Lower lobe of right lung (tissue), 2 donors: Measurements from ENCODE around the gene TMEM218. TPM values are rescaled to one million over a fixed set of nuclear protein-coding genes. Genes with fewer than 3 reads are reported as not detected.

Experiments
- ATAC-seq, 2 donors: fragments of 200-7000 bp; cut with Tn5 transposase; one replicate each; pipeline ENCODE4 v1.9.1; 2020 to 2022; ENCODE audit warnings: mild to moderate bottlenecking in 2 of 2, moderate library complexity in 2 of 2
- DNase-seq: peaks from one replicate; pipeline ENCODE4 v3.0.0-alpha.2; 2020
- H3K27ac ChIP-seq: fragments of 200-600 bp; one replicate; pipeline ENCODE4 v1.8.0; 2022
- H3K27me3 ChIP-seq: fragments of 200-600 bp; one replicate; pipeline ENCODE4 v1.8.0; 2022; ENCODE audit warnings: low read depth
- H3K36me3 ChIP-seq: fragments of 200-600 bp; one replicate; pipeline ENCODE4 v1.8.0; 2022; ENCODE audit warnings: mild to moderate bottlenecking
- H3K4me1 ChIP-seq: fragments of 200-600 bp; one replicate; pipeline ENCODE4 v1.8.0; 2022
- H3K4me3 ChIP-seq: fragments of 200-600 bp; one replicate; pipeline ENCODE4 v1.8.0; 2022; ENCODE audit warnings: mild to moderate bottlenecking
- H3K9me3 ChIP-seq: fragments of 200-600 bp; one replicate; pipeline ENCODE4 v1.8.0; 2022
- CTCF ChIP-seq: fragments of 200-600 bp; IDR thresholded peaks from one replicate; pipeline ENCODE4 v1.8.0; 2022; ENCODE audit warnings: antibody characterized with exemption, mild to moderate bottlenecking
- intact Hi-C: fragments of 100-400 bp; cut with DNase I; formaldehyde crosslinking; loops from one replicate; pipeline ENCODE4 v1.11.0; 2022
- total RNA-seq: library from RNA; stranded (reverse); fragmentation: NEBNext Ultra II Directional; extraction: Animal tissue kit (Norgen Biotek cat#: 25700); gene quantifications from one replicate; pipeline ENCODE4 v1.2.1, GENCODE V29; 2021
- donor health status: DM: no; HTN: yes; CAD: no; lungs with severe emphysema.

Gene TMEM218
- total RNA-seq, 1 donor from 2014 or later, result 20.5 TPM

DNA sequence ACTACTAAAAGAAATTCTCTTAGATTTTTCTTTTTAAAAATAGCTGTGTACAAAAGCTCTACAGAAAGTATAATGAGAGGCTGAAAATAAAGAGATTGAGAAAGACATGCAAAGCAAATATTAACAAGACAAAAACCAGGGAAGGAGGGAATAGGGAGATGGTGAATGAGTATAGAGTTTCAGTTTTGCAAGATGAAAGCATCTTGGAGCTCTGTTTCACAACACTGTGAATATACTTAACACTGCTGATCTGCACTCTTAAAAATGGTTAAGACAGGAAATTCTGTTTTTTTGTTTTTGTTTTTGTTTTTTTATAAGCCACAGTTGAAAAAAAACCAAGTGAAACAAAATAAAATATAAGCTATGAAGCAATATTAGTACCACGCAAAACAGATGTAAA is 5.5 kb downstream of the TMEM218 start:
- no peak for ATAC-seq
- intact Hi-C loops, result no loop called here
- no peak for TF ChIP-seq CTCF
- H3K4me3 ChIP-seq, result no peak overlapping the region
- peaks cover 9% of the 10 kb centered on the region for H3K4me1 ChIP-seq
- no peaks in the 10 kb centered on the region for H3K27me3 ChIP-seq
- DNase-seq, result no peak
- H3K9me3 ChIP-seq, result no peaks in the 10 kb centered on the region
- peaks cover 14% of the 10 kb centered on the region for H3K36me3 ChIP-seq
- H3K27ac ChIP-seq, result no peak overlapping the region

DNA sequence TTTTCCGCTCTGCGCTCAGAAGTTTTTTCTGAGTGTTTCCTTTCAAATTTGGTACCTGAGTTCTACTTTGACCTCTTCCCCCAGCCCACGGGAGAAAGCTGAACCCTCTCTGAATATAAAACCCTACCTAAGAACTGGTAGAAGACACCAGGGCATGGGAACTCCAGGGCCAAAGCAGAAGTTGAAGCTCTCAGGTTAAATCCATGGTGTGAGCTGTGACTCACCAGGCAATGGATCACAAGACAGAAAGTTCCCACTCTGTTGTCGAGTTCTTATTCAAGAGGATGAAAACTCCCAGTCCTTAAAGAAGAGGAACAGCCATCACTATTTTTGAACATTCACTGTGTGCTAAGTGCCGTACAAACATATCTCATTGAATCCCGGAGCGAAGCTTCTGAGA is 8.9 kb downstream of the TMEM218 start:
- H3K4me3 ChIP-seq, result no peak overlapping the region
- no peak for TF ChIP-seq CTCF
- no peak overlapping the region for H3K27ac ChIP-seq
- no peaks in the 10 kb centered on the region for H3K9me3 ChIP-seq
- no peaks in the 10 kb centered on the region for H3K27me3 ChIP-seq
- ATAC-seq, result no peak
- intact Hi-C loops, result no loop called here
- DNase-seq, result no peak
- peaks cover 47% of the 10 kb centered on the region for H3K36me3 ChIP-seq
- no peaks in the 10 kb centered on the region for H3K4me1 ChIP-seq

- ATAC-seq, result no peak
- no peaks in the 10 kb centered on the region for H3K27me3 ChIP-seq
- H3K36me3 ChIP-seq, result peaks cover 52% of the 10 kb centered on the region
- no peak overlapping the region for H3K27ac ChIP-seq
- H3K4me1 ChIP-seq, result no peaks in the 10 kb centered on the region
- intact Hi-C loops, result no loop called here
- no peak for TF ChIP-seq CTCF
- H3K4me3 ChIP-seq, result no peak overlapping the region
- no peak for DNase-seq
- no peaks in the 10 kb centered on the region for H3K9me3 ChIP-seq
These were observed 9.4 kb downstream of the TMEM218 start for GRCh38 chr11:125102025-125102424.

DNA sequence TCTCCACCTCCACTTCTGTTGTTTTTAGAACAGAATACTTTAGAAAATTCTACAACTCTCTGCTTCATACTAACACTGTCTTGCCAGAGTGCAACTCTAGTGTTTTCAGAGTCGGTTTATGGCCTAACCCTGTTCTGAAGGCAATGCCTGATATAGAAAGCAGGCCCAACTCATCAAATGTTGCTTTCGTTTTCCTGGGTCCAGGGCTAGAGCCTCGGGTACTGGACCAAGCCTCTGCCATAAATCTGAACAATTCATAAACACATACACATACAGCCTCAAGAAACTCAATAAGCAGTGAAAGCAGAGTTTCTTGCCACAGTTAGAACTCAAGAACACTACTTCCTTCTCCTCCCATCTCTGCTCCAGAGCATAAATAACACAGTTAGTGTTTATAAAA is 9.8 kb downstream of the TMEM218 start:
- H3K4me3 ChIP-seq, result no peak overlapping the region
- H3K36me3 ChIP-seq, result peaks cover 56% of the 10 kb centered on the region
- no peaks in the 10 kb centered on the region for H3K9me3 ChIP-seq
- H3K27ac ChIP-seq, result no peak overlapping the region
- no peaks in the 10 kb centered on the region for H3K27me3 ChIP-seq
- DNase-seq (no peak), ATAC-seq (no peak)
- no peaks in the 10 kb centered on the region for H3K4me1 ChIP-seq
- intact Hi-C loops, result no loop called here
- TF ChIP-seq CTCF, result no peak

- Histone ChIP-seq H3K4me3 (no peak overlapping the region), H3K4me1 (no peaks in the 10 kb centered on the region), H3K27me3 (no peaks in the 10 kb centered on the region), H3K27ac (no peak overlapping the region), H3K9me3 (no peaks in the 10 kb centered on the region), H3K36me3 (peaks cover 70% of the 10 kb centered on the region)
- intact Hi-C loops, result no loop called here
- DNase-seq (no peak), ATAC-seq (no peak)
- no peak for TF ChIP-seq CTCF
These were observed 11.3 kb downstream of the TMEM218 start for GRCh38 chr11:125100136-125100535.

DNA sequence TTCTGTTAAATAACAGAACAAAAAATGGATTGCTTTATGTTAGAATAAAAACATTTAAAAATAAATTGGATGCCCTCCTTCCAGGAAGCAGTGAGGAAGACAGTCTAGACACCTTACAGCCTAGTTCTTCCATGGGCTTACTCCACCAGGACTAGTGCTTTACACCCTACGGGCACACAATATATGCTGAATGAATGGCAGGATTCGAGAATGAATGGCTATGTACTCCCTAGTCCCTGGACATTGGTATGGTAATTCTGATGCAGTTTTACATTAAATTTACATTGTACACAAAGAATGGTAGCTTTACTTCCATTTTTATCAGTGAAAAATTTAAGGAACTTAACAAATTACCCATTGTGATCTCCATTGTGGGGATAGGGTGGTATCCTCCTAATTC is 16.7 kb downstream of the TMEM218 start:
- no peaks in the 10 kb centered on the region for H3K9me3 ChIP-seq
- no peaks in the 10 kb centered on the region for H3K27me3 ChIP-seq
- peaks cover 11% of the 10 kb centered on the region for H3K4me1 ChIP-seq
- DNase-seq (no peak), ATAC-seq (no peak)
- intact Hi-C loops, result no loop called here
- no peak for TF ChIP-seq CTCF
- peaks cover 44% of the 10 kb centered on the region for H3K36me3 ChIP-seq
- H3K4me3 ChIP-seq, result no peak overlapping the region
- no peak overlapping the region for H3K27ac ChIP-seq
